ENCODE measurements around the gene PPID.
A peak's percentile ranks its signal among the peaks of the same experiment; 100 is the strongest.

Gene PPID

DNA sequence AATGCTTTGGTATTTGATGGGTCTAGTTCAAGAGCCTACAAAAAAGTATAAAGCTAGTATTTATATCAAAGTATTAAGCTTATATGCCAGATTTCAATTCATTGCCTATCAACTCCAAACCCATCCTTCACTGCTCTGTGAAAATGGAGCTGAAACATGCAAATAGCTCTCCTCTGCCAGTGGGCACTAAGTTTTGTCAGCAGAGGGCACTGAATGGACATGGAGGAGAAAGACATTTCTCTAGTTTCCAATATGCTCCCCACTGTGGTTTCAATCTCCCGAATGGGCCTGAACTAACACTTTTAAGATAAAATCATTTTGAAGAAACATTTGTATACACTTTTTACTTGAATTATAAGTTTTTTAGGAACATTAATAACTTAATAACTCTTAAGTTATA, 12.4 kb downstream of the PPID start:
- Mint-ChIP-seq H3K36me3 (peaks cover 83% of the 10 kb centered on the region), H3K4me3 (no peak overlapping the region), H3K27ac (no peak overlapping the region), H3K9me3 (no peaks in the 10 kb centered on the region), H3K27me3 (no peaks in the 10 kb centered on the region), H3K4me1 (no peaks in the 10 kb centered on the region)
- no peak for ATAC-seq

DNA sequence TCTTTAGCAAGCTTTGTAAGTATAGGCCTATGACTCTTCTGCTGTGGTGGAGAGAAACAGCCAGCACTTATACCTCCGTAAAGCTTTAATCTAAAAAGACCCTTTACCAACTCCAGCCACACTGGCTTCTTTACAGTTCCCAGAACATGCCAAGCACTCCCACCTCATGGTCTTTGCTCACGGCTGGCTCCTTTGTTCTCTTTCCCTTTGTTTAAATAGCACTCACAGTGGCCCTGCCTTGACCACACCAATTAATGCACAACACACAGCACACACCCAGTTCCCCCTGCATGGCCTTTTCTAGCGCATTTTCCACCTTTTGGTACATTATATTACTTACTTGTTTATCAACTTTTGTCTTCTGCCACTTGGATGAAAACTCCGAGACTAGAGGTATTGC, 18.9 kb downstream of the PPID start:
- H3K27ac Mint-ChIP-seq, result no peak overlapping the region
- no peaks in the 10 kb centered on the region for H3K9me3 Mint-ChIP-seq
- no peaks in the 10 kb centered on the region for H3K4me1 Mint-ChIP-seq
- ATAC-seq, result no peak
- no peaks in the 10 kb centered on the region for H3K27me3 Mint-ChIP-seq
- peaks cover 46% of the 10 kb centered on the region for H3K36me3 Mint-ChIP-seq
- no peak overlapping the region for H3K4me3 Mint-ChIP-seq

DNA sequence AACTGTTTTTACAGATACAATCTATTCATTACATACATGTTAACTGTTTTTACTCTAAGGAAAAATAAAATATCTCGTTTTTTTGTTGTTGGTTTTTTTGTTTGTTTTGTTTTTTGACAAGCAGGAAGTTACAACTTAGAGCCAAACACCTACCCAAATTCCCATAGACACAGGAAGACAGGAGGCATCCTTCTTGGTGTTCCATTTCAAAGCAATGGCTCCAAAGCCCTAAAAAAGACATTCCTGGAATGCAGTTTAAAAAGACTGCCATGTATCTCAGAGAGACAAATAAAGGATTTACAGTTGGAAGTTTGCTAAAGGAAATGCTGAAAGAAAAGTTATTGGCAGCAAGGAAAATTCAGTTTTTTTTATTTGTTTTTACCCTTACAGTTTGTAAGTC, 34.4 kb downstream of the PPID start:
- no peak for ATAC-seq
- H3K9me3 Mint-ChIP-seq, result no peaks in the 10 kb centered on the region
- no peak overlapping the region for H3K27ac Mint-ChIP-seq
- H3K36me3 Mint-ChIP-seq, result peaks cover 32% of the 10 kb centered on the region
- no peaks in the 10 kb centered on the region for H3K4me1 Mint-ChIP-seq
- H3K4me3 Mint-ChIP-seq, result no peak overlapping the region
- H3K27me3 Mint-ChIP-seq, result no peaks in the 10 kb centered on the region

DNA sequence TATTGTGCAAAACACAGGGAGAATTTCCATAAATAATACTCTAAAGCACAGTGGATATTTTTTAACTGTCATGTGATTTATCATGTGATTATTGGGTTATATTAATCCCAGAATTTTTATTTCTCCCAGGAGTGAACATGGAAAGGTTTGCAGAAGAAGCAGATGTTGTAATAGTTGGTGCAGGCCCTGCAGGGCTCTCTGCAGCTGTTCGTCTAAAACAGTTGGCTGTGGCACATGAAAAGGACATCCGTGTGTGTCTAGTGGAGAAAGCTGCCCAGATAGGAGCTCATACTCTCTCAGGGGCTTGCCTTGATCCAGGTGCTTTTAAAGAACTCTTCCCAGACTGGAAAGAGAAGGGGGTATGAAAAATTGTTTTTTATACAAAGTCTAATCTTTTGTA, 41.1 kb downstream of the PPID start:
- no peak overlapping the region for H3K27ac Mint-ChIP-seq
- no peaks in the 10 kb centered on the region for H3K4me1 Mint-ChIP-seq
- peaks cover 22% of the 10 kb centered on the region for H3K36me3 Mint-ChIP-seq
- no peaks in the 10 kb centered on the region for H3K9me3 Mint-ChIP-seq
- no peak for ATAC-seq
- no peak overlapping the region for H3K4me3 Mint-ChIP-seq
- no peaks in the 10 kb centered on the region for H3K27me3 Mint-ChIP-seq

DNA sequence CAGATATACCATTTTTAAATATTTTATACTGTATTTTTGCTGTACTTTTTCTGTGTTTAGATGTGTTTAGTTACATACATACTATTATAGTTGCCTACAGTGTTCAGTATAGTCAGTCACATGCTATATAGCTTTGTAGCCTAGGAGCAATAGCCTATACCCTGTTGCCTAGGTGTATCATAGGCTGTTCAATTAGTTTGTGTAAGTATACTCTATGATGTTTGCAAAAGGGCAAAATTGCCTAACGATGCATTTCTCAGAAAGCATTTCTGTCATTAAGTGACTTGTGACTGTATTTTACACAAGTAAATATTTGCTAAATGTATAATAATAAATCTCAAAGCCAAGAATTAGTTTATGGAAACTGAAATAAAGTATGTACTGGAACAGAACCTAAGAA, 41.6 kb downstream of the PPID start:
- ATAC-seq, result no peak
- Mint-ChIP-seq H3K4me3 (no peak overlapping the region), H3K4me1 (no peaks in the 10 kb centered on the region), H3K27ac (no peak overlapping the region), H3K36me3 (peaks cover 18% of the 10 kb centered on the region), H3K9me3 (no peaks in the 10 kb centered on the region), H3K27me3 (no peaks in the 10 kb centered on the region)

DNA sequence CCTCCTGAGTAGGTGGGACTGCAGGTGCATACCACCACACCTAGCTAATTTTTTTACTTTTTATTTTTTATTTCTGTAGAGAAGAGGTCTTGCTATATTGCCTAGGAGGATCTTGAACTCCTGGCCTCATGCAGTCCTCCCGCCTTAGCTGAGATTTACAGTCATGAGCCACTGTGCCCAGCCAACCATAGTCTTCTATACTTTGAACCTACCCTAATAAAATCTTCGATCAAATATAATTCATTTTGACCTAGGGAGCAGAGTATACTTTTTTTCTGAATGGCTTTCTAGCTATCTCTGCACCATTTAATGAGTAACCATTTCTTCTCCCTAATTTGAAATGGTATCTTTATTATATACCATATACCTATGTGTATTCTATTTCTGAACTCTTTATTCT, 44.4 kb downstream of the PPID start:
- no peak for ATAC-seq
- Mint-ChIP-seq H3K9me3 (no peaks in the 10 kb centered on the region), H3K27me3 (no peaks in the 10 kb centered on the region), H3K4me1 (no peaks in the 10 kb centered on the region), H3K36me3 (peaks cover 6% of the 10 kb centered on the region), H3K27ac (no peak overlapping the region), H3K4me3 (no peak overlapping the region)

DNA sequence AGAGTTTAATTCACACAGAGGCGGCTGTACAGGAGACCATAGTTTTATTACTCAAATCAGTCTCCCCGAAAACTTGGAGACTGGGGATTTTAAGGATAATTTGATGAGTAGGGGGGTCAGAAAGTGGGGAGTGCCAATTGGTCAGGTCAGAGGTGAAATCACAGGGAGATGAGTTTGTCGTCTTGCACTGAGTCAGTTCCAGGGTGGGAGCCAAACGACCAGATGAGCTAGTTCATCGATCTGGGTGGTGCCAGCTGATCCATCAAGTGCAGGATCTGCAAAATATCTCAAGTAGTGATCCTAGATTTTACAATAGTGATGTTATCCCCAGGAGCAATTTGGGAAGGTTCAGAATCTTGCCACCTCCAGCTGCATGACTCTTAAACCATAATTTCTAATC, 47.1 kb downstream of the PPID start:
- Mint-ChIP-seq H3K36me3 (peaks cover 6% of the 10 kb centered on the region), H3K9me3 (no peaks in the 10 kb centered on the region), H3K27me3 (no peaks in the 10 kb centered on the region), H3K4me1 (peaks cover 7% of the 10 kb centered on the region), H3K27ac (no peak overlapping the region), H3K4me3 (no peak overlapping the region)
- ATAC-seq, result no peak

DNA sequence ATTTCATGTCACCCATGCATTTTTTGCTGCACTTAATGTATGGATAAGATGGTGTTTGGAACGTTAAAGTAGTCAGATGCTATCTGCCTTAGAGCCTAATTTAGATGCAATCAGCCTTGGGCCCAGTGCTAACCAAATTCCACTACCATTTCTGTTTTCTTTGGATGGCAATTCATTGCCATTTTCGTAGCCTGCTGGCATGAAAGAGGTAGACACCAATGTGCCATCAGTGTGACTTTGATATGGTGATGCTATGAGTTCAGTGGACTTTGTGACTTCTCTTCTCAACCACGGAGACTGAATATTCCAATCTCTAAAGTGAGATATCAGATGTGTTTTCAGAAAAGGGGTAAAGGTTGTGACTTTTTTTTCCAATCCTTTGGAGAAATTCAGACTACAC, 49.6 kb downstream of the PPID start:
- ATAC-seq, result no peak
- peaks cover 16% of the 10 kb centered on the region for H3K4me1 Mint-ChIP-seq
- H3K27me3 Mint-ChIP-seq, result no peaks in the 10 kb centered on the region
- no peaks in the 10 kb centered on the region for H3K9me3 Mint-ChIP-seq
- H3K27ac Mint-ChIP-seq, result no peak overlapping the region
- no peaks in the 10 kb centered on the region for H3K36me3 Mint-ChIP-seq
- no peak overlapping the region for H3K4me3 Mint-ChIP-seq

DNA sequence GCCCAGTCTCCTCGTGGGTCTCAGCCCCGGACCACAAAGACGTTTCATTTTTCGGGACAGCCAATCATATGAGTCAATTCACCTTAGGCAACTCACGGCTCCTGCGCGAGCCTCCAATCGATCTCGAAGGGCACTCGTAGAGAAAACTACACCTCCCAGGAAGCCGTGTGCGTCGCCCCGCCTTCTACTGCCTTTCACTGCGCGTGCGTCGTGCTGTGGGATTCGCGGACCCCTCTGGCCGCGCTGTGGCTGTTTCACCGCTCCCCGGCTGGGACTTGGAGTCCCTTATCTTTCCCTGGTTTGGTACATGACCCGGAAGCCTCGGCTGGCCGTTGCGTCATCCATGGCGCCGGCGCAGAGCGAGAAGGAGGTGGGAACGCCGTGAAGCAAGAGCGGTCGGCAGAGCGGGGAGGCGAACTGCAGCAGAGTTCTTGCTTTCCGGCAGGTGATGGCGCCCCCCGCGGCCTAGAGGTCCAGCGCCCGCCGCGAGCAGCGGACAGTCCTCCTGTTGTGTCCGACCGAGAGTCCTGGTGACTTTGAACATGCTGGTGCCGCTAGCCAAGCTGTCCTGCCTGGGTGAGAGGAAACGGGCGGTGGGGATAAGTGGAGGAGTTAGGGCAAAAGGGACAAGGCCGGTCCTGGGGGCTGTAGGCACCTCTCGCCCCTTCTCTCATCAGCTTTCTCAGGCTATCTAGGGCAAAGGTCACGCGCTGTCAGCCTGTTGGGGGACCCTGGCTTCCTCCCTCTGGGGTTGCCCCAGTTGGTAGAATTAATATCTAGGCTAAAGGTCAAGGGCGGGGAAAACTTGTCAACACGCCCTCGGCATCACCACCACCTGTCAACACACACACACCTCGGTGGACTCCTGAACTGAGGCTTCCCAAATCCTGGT, 51.0 kb downstream of the PPID start, which contains the start of gene ETFDH:
Gene ETFDH (plus strand): TSS at position 382 of the 892 bp plus-strand sequence. CDS start 161 bp downstream, at position 543.
- Mint-ChIP-seq H3K27me3 (no peaks in the 10 kb centered on the region), H3K4me3 (peak within 1 kb of the TSS; percentile 89), H3K4me1 (peaks cover 16% of the 10 kb centered on the region), H3K27ac (peak within 1 kb of the TSS; percentile 90), H3K36me3 (no peaks in the 10 kb centered on the region), H3K9me3 (no peaks in the 10 kb centered on the region)
- ATAC-seq, result peak; percentile 95

DNA sequence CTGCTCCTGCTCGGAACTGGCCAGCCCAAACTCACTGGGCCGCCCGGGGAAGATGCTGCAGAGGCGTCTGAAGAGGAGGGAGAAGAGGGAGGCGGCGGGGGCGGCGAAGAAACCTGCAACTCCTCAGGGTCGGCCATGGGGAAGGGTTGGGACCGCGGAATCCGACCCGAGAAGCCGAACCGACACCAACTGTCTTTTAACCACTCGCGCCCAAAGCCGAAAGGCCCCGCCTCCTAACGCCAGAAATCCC, 51.6 kb downstream of the PPID start, which contains the start of gene C4orf46:
Gene C4orf46 (minus strand): TSS at position 223 of the 250 bp plus-strand sequence. CDS start 86 bp downstream, at position 137.
- no peaks in the 10 kb centered on the region for H3K9me3 Mint-ChIP-seq
- peak within 1 kb of the TSS; percentile 90 for H3K27ac Mint-ChIP-seq
- no peak for ATAC-seq
- H3K4me1 Mint-ChIP-seq, result peaks cover 16% of the 10 kb centered on the region
- peak within 1 kb of the TSS; percentile 89 for H3K4me3 Mint-ChIP-seq
- no peaks in the 10 kb centered on the region for H3K27me3 Mint-ChIP-seq
- H3K36me3 Mint-ChIP-seq, result no peaks in the 10 kb centered on the region

DNA sequence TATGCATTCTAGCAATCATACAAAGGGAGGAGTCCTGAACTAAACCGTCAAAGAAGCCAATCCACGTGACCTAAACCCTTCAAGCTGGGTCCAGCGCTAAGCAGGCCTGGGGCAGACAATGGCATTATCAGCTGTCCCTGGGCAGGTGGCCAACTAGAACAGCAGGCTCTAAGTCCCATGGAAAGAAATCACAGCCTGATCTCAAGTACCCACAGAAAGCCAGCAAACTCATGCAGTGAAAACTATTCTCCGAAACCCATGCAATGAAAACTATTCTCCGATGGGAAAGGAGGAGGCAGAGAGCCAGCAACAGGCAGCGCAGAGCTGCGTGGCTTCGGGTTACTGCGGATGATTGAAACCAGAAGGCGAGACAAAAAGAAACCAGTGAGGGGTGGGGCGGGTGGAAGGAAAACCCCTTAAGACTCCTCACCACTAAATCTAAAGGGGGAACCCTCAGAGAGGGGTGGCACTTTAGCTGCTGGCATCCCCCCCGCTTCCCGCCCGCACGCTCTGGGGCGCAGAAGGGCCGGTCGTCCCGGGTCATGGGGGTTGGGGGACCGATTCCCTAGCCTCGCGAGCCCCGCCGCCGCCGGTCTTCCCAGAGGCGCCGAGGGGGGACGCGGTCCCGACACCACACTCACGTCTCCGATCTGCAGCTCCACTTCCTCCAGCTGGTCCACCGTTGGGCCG, 52.1 kb downstream of the PPID start:
- peak; percentile 25 for ATAC-seq
- no peaks in the 10 kb centered on the region for H3K9me3 Mint-ChIP-seq
- H3K4me1 Mint-ChIP-seq, result peaks cover 16% of the 10 kb centered on the region
- H3K36me3 Mint-ChIP-seq, result no peaks in the 10 kb centered on the region
- no peaks in the 10 kb centered on the region for H3K27me3 Mint-ChIP-seq
- H3K4me3 Mint-ChIP-seq, result peak overlapping the region; percentile 89
- H3K27ac Mint-ChIP-seq, result peak overlapping the region; percentile 90

DNA sequence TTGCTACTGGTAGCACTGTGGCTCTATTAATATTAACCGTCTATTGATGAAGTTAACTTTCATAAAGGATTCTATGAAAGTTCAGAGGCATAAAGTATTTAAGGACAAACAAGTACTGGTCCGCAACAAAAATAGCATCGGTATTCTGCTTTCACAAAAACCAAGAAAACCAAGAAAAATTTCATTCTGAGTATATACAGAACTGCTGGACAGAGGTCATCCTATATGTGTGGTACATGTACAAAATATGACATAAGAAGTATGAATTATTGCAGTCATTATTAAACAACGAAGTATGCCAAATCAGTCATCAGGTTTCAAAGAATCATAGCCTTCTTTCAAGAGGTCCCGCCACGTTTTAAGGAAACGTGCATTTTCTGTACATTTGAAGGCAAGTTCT, 53.9 kb downstream of the PPID start:
- ATAC-seq, result no peak

DNA sequence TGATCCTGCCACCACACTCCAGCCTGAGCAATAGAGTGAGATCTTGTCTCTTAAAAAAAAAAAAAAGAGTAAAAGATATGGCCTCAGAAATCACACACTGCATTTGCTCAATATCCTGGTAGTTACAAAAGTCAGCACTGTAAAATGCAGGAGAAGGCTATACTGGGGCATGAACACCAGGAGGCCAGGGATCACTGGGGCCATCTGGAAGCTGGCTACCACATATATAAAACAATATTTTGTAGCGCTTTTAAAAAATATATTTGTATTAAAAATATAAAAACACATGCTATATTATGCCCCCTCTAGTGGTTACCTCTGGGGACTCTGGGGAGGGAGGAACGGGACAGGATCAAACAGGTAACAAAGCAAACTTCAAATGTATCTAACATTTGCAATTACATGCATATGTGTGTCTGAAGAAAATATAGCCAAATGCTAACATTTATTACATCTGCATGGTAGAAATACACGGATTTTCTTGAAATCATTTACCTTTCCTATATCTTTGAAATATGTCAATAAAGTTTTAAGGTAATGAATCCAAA, 55.5 kb downstream of the PPID start:
- no peak overlapping the region for H3K4me3 Mint-ChIP-seq
- H3K27me3 Mint-ChIP-seq, result no peaks in the 10 kb centered on the region
- H3K9me3 Mint-ChIP-seq, result no peaks in the 10 kb centered on the region
- no peak for ATAC-seq
- no peak overlapping the region for H3K27ac Mint-ChIP-seq
- H3K36me3 Mint-ChIP-seq, result no peaks in the 10 kb centered on the region
- H3K4me1 Mint-ChIP-seq, result peaks cover 20% of the 10 kb centered on the region

More for the DNA sequence above, 53.9 kb downstream of the PPID start:
- H3K4me3 Mint-ChIP-seq, result no peak overlapping the region
- H3K27ac Mint-ChIP-seq, result no peak overlapping the region
- no peaks in the 10 kb centered on the region for H3K36me3 Mint-ChIP-seq
- no peaks in the 10 kb centered on the region for H3K9me3 Mint-ChIP-seq
- peaks cover 16% of the 10 kb centered on the region for H3K4me1 Mint-ChIP-seq
- H3K27me3 Mint-ChIP-seq, result no peaks in the 10 kb centered on the region

DNA sequence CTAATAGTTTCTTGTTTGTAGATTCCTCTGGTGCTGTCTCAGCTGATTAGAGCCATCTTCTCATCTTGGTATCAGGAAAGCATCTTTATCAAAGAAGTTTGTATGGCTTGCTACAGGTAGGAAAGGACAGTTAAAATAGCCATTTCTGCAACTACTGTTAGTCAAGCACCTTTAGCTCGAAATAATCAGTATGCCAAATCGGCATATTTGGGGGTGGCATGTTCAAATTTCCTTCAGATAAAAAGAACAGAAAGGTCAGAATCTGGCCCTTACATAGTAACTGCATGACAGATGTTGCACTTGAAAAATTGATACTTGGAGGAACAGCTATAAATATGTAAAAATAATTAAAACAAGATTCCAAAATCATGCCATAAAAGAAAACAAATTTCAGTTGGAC, 56.3 kb downstream of the PPID start:
- no peak for ATAC-seq
- Mint-ChIP-seq H3K27ac (no peak overlapping the region), H3K36me3 (no peaks in the 10 kb centered on the region), H3K4me3 (no peak overlapping the region), H3K4me1 (peaks cover 17% of the 10 kb centered on the region), H3K27me3 (no peaks in the 10 kb centered on the region), H3K9me3 (no peaks in the 10 kb centered on the region)

DNA sequence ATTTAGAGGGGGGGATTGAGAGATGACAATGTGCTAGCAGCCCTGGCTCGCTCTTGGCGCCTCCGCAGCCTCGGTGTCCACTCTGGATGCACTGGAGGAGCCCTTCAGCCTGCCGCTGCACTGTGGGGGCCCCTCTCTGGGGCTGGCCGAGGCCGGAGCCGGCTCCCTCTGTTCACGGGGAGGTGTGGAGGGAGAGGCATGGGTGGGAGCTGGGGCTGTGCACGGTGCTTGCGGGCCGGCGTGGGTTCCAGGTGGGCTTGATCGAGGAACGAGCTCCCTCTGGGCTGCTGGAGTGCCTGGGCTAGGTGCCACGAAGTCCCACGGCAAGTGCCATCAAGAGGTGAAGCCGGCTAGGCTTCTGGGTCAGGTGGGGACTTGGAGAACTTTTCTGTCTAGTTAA, 58.4 kb downstream of the PPID start:
- no peak overlapping the region for H3K4me3 Mint-ChIP-seq
- H3K9me3 Mint-ChIP-seq, result no peaks in the 10 kb centered on the region
- no peak overlapping the region for H3K27ac Mint-ChIP-seq
- H3K4me1 Mint-ChIP-seq, result peaks cover 6% of the 10 kb centered on the region
- H3K36me3 Mint-ChIP-seq, result no peaks in the 10 kb centered on the region
- no peak for ATAC-seq
- no peaks in the 10 kb centered on the region for H3K27me3 Mint-ChIP-seq
